Pancreas (tissue), 10 donors: ENCODE results near the gene LAMB2. TPM values are rescaled to one million over a fixed set of nuclear protein-coding genes. Genes with fewer than 3 reads are reported as not detected.
A peak's percentile ranks its signal among the peaks of the same experiment; 100 is the strongest.

Experiments
- ATAC-seq, 4 donors: fragments of 200-7000 bp; cut with Tn5 transposase; one replicate each; pipeline versions ENCODE4 v1.8.0 to v1.9.1; 2020; ENCODE audit warnings: mild to moderate bottlenecking in 4 of 4, moderate library complexity in 4 of 4
- DNase-seq, 6 donors: peaks; one replicate each; pipeline ENCODE4 v3.0.0-alpha.2; 2020
- FAIRE-seq: peaks from 2 replicates; lab custom pipeline; 2012; peaks lifted over from hg19 to GRCh38; lab: Jason Lieb, UNC
- H3K27ac ChIP-seq, 4 donors: fragments of 200-600 bp; sonication (generic); 1 replicate in 3 of 4; 2 replicates in 1 of 4; pipeline versions ENCODE4 v1.5.0 to v1.8.0; 2020
- H3K27me3 ChIP-seq, 4 donors: fragments of 200-600 bp; one replicate each; pipeline ENCODE4 v1.8.0; 2021
- H3K36me3 ChIP-seq, 3 donors: fragments of 200-600 bp; sonication (generic) in 1 of 3; one replicate each; pipeline versions ENCODE4 v1.5.0 to v1.8.0; 2020 to 2021
- H3K4me1 ChIP-seq, 3 donors: fragments of 200-600 bp; one replicate each; pipeline ENCODE4 v1.8.0; 2021
- H3K4me3 ChIP-seq, 4 donors: fragments of 200-600 bp; sonication (generic) in 2 of 4; one replicate each; pipeline versions ENCODE4 v1.5.0 to v1.8.0; 2020 to 2021
- H3K9me3 ChIP-seq, 4 donors: fragments of 200-600 bp; one replicate each; pipeline ENCODE4 v1.8.0; 2021
- CTCF ChIP-seq, 4 donors: fragments of 200-600 bp; sonication (generic) in 3 of 4; IDR thresholded peaks; one replicate each; pipeline versions ENCODE4 v1.5.0 to v1.8.0; 2021; ENCODE audit warnings: antibody characterized with exemption in 4 of 4
- WGBS, 2 donors: extraction: QIAGEN DNeasy Blood & Tissue Kit; methylation state at CpG; one replicate each; pipeline ENCODE4 v1.1.7; 2013; 5-methylcytosine and 5-hydroxymethylcytosine counted together
- intact Hi-C, 3 donors: fragments of 100-400 bp; cut with DNase I; formaldehyde crosslinking; loops; one replicate each; pipeline versions ENCODE4 v1.11.1 to v1.14.2; 2022
- polyA plus RNA-seq, 2 donors: library from polyadenylated mRNA; stranded (reverse); fragments of 200-250 nt; gene quantifications; one replicate each; pipeline ENCODE4 v1.2.3, GENCODE V29; 2013
- total RNA-seq, 6 donors: library from RNA; stranded (reverse); fragmentation: NEBNext Ultra II Directional in 4 of 6; extraction: Animal tissue kit (Norgen Biotek cat#: 25700) in 4 of 6; gene quantifications; one replicate each; pipeline versions ENCODE4 v1.2.1 to v1.2.4, GENCODE V29; 2021 to 2023
- donor health status: healthy with polysubstance abuse.
- donor health status: DM: no; HTN: no; CAD: no; lungs with moderate emphysema.
- donor health status: DM: no; HTN: no; CAD: no.
- donor health status: control.
- donor health status: control.
- donor health status: Bipolar disorder and iron deficiency.
- donor health status: DM: yes; HTN: yes; CAD: no.
- donor health status: DM: no; HTN: no; CAD: no.
- donor health status: DM: no; HTN: no; CAD: no.
- donor health status: DM: yes; HTN: yes; CAD: no.

Gene LAMB2
- total and polyA plus RNA-seq, 8 donors: 74.4 to 483 (median 99.3) TPM

- 90 to 92% methylated on average over 17 of the region's 17 CpGs for WGBS, 2 donors
Measured at GRCh38 chr3:49122886-49123545, 9.8 kb downstream of the LAMB2 start.

GRCh38 chr3:49122451-49122850 lies 10.4 kb downstream of the LAMB2 start:
- no peak for DNase-seq
- H3K4me1 ChIP-seq: peaks cover 6 to 8% (median 8%) of the 10 kb centered on the region in 3 donors
- no peak for ATAC-seq
- H3K27ac ChIP-seq: no peak overlapping the region
- no peak overlapping the region for H3K4me3 ChIP-seq
- no peaks in the 10 kb centered on the region for H3K9me3 ChIP-seq
- WGBS, 2 donors: 91 to 95% methylated on average over 7 of the region's 7 CpGs
- H3K36me3 ChIP-seq: peaks cover 3 to 44% (median 10%) of the 10 kb centered on the region in 3 donors
- intact Hi-C loops: no loop called here
- no peak for TF ChIP-seq CTCF (IDR thresholded peaks at IDR 0.05)
- H3K27me3 ChIP-seq: no peaks in the 10 kb centered on the region
- no peak for FAIRE-seq

More at GRCh38 chr3:49122886-49123545, 9.8 kb downstream of the LAMB2 start:
- ATAC-seq (no peak), DNase-seq (no peak), FAIRE-seq (no peak)
- no peak overlapping the region for H3K4me3 ChIP-seq
- intact Hi-C loops: no loop called here
- TF ChIP-seq CTCF (IDR thresholded peaks at IDR 0.05): no peak
- H3K9me3 ChIP-seq: no peaks in the 10 kb centered on the region
- peaks cover 3 to 38% (median 5%) of the 10 kb centered on the region in 3 donors for H3K36me3 ChIP-seq
- no peaks in the 10 kb centered on the region for H3K27me3 ChIP-seq
- H3K27ac ChIP-seq: no peak overlapping the region
- H3K4me1 ChIP-seq: peaks cover 6 to 8% (median 8%) of the 10 kb centered on the region in 3 donors

- Histone ChIP-seq H3K27me3 (no peaks in the 10 kb centered on the region), H3K27ac (no peak overlapping the region), H3K4me1 (peaks cover 6 to 8% (median 8%) of the 10 kb centered on the region in 3 donors), H3K36me3 (peaks cover 5 to 48% (median 14%) of the 10 kb centered on the region in 3 donors), H3K4me3 (no peak overlapping the region), H3K9me3 (no peaks in the 10 kb centered on the region)
- no peak for TF ChIP-seq CTCF (IDR thresholded peaks at IDR 0.05)
- ATAC-seq: no peak
- no peak for FAIRE-seq
- DNase-seq: no peak
- intact Hi-C loops: no loop called here
- 93 to 96% methylated on average over 12 of the region's 12 CpGs for WGBS, 2 donors
Measured at GRCh38 chr3:49122022-49122421, 10.8 kb downstream of the LAMB2 start.

- peak overlapping the region; percentile 69 to 92 (median 88) for H3K27ac ChIP-seq
- WGBS, 2 donors: 75 to 78% methylated on average over 17 of the region's 17 CpGs
- no peak for FAIRE-seq
- H3K36me3 ChIP-seq: peaks cover 13 to 56% (median 18%) of the 10 kb centered on the region in 3 donors
- intact Hi-C loops: no loop called here
- no peaks in the 10 kb centered on the region for H3K9me3 ChIP-seq
- H3K4me1 ChIP-seq: peaks cover 6 to 8% (median 8%) of the 10 kb centered on the region in 3 donors
- peak in 2 of 4 donors; percentile 20 to 21 for ATAC-seq
- TF ChIP-seq CTCF (IDR thresholded peaks at IDR 0.05): no peak
- DNase-seq: no peak
- H3K4me3 ChIP-seq: peak overlapping the region; percentile 62 to 99 (median 98)
- H3K27me3 ChIP-seq: no peaks in the 10 kb centered on the region
Measured at GRCh38 chr3:49121132-49121736, 11.6 kb downstream of the LAMB2 start.
